Right lobe of liver (tissue), 4 donors: ENCODE data around the gene FTO.

Experiments
- CTCF ChIP-seq, 4 donors: fragments of 200-600 bp in 3 of 4; fragments of 450-650 bp in 1 of 4; IDR thresholded peaks; one replicate each; pipeline versions ENCODE4 v1.5.1 to v1.8.0; 2016 to 2022; ENCODE audit warnings: antibody characterized with exemption in 4 of 4, mild to moderate bottlenecking in 2 of 4
- POLR2A ChIP-seq: fragments of 450-650 bp; IDR thresholded peaks from one replicate; pipeline ENCODE4 v1.6.1; 2017; ENCODE audit warnings: antibody characterized with exemption, mild to moderate bottlenecking
- donor health status: DM: no; HTN: no; CAD: no.
- donor health status: DM: no; HTN: no; CAD: no.
- donor health status: DM: no; HTN: yes; CAD: no.

- no peak for TF ChIP-seq POLR2A
- TF ChIP-seq CTCF (IDR thresholded peaks at IDR 0.05) = no peak
Measured at GRCh38 chr16:53991754-53992378, 287.9 kb downstream of the FTO start.
